Measurements from ENCODE around the gene FLNB. TPM values are rescaled to one million over a fixed set of nuclear protein-coding genes. Genes with fewer than 3 reads are reported as not detected.

Gene FLNB
- total and polyA plus RNA-seq, 2 of the 13 experiments (the other 11 are each of a cell fraction or from before 2014, with no cell fraction given): 106 to 130 TPM

- TF ChIP-seq ZNF318 (CRISPR knock-in tag; IDR thresholded peaks at IDR 0.05) (no peak), TARDBP (CRISPR knock-in tag; IDR thresholded peaks at IDR 0.05) (peak; percentile 58; the same call in 1 of the 2 replicates), FOXP1 (IDR thresholded peaks at IDR 0.05) (no peak), FOXP1 (CRISPR knock-in tag; IDR thresholded peaks at IDR 0.05) (peak; percentile 10; the same call in 1 of the 2 replicates), ZNF44 (CRISPR knock-in tag; IDR thresholded peaks at IDR 0.05) (no peak), POGZ (CRISPR knock-in tag; IDR thresholded peaks at IDR 0.05) (no peak), TBX2 (CRISPR knock-in tag; IDR thresholded peaks at IDR 0.05; ENCODE audit: borderline replicate concordance) (peak; percentile 56; the same call in 1 of the 2 replicates), ZNF660 (CRISPR knock-in tag; IDR thresholded peaks at IDR 0.05; ENCODE audit: borderline replicate concordance, low read depth) (no peak), MEF2D (CRISPR knock-in tag; IDR thresholded peaks at IDR 0.05) (no peak), NCOA2 (CRISPR knock-in tag; IDR thresholded peaks at IDR 0.05) (0 out of 2 replicates have a peak, but pooled peaks have one; percentile 41), HDAC2 (CRISPR knock-in tag; IDR thresholded peaks at IDR 0.05) (peak; percentile 81), FOXA3 (CRISPR knock-in tag; IDR thresholded peaks at IDR 0.05) (peak; percentile 91), ZNF343 (CRISPR knock-in tag; IDR thresholded peaks at IDR 0.05) (no peak), ZFP90 (CRISPR knock-in tag; IDR thresholded peaks at IDR 0.05; ENCODE audit: borderline replicate concordance) (no peak), ZBTB7B (CRISPR knock-in tag; IDR thresholded peaks at IDR 0.05) (0 out of 2 replicates have a peak, but pooled peaks have one; percentile 28), SIN3A (IDR thresholded peaks at IDR 0.05; ENCODE audit: borderline replicate concordance, low read depth, low read length) (0 out of 2 replicates have a peak, but pooled peaks have one; percentile 27), ZSCAN31 (CRISPR knock-in tag; IDR thresholded peaks at IDR 0.05; ENCODE audit: low read depth) (no peak), FOSL2 (CRISPR knock-in tag; IDR thresholded peaks at IDR 0.05) (peak; percentile 92)
- TF ChIP-seq, protein P1, sequence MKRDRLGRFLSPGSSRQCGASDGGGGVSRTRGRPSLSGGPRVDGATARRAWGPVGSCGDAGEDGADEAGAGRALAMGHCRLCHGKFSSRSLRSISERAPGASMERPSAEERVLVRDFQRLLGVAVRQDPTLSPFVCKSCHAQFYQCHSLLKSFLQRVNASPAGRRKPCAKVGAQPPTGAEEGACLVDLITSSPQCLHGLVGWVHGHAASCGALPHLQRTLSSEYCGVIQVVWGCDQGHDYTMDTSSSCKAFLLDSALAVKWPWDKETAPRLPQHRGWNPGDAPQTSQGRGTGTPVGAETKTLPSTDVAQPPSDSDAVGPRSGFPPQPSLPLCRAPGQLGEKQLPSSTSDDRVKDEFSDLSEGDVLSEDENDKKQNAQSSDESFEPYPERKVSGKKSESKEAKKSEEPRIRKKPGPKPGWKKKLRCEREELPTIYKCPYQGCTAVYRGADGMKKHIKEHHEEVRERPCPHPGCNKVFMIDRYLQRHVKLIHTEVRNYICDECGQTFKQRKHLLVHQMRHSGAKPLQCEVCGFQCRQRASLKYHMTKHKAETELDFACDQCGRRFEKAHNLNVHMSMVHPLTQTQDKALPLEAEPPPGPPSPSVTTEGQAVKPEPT (CRISPR knock-in tag; IDR thresholded peaks at IDR 0.05; ENCODE audit: low read depth): no peak
- TF ChIP-seq, protein P2, sequence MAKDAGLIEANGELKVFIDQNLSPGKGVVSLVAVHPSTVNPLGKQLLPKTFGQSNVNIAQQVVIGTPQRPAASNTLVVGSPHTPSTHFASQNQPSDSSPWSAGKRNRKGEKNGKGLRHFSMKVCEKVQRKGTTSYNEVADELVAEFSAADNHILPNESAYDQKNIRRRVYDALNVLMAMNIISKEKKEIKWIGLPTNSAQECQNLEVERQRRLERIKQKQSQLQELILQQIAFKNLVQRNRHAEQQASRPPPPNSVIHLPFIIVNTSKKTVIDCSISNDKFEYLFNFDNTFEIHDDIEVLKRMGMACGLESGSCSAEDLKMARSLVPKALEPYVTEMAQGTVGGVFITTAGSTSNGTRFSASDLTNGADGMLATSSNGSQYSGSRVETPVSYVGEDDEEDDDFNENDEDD (CRISPR knock-in tag; IDR thresholded peaks at IDR 0.05; ENCODE audit: borderline replicate concordance): 0 out of 2 replicates have a peak, but pooled peaks have one; percentile 26
Observed at GRCh38 chr3:57999417-58000115, 8.7 kb upstream of the FLNB start (continued).
